Measurements from ENCODE around the gene AGTRAP.

Gene AGTRAP

DNA sequence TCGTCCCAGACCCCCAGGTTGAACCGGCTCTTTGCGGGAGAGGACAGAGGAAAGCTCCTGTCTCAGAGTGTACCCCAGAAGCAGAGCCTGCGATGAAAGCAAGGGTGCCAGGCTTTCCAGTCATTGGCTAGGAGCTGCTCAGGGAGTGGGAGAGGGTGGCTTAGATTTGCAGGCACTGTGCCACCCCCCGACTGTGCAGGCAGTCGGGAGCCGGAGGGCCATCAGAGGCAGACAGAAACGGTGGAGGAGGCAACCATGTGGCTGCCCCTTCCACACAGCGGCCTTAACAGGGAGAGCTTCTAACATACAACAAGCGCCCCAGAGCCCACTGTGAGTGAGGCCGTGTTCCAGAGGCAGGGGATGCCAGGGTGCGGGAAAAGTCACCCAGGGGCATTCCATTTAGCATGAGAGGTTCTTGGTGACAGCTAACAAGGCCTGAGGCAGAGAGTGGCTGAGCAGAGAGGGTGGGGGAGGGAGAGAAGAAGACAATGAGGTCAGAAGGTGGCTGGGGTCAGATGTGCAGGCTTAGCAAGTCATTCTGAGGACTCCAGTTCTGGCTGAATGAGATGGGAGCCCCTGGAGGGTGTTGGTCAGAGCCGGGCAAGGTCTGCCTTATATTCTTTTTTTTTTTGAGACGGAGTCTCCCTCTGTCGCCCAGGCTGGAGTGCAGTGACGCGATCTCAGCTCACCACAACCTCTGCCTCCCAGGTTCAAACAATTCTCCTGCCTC, 16.6 kb downstream of the AGTRAP start:
- 0 out of 2 replicates have a peak, but pooled peaks cover 3% of the 10 kb centered on the region for H3K4me1 ChIP-seq (ENCODE audit: insufficient read depth, low read length)
- peaks cover 30% of the 10 kb centered on the region for H3K36me3 ChIP-seq (ENCODE audit: insufficient read depth, low read depth, low read length)
- no peak overlapping the region for H3K27ac ChIP-seq (ENCODE audit: low read length)
- H3K4me3 ChIP-seq (ENCODE audit: low read length): no peak overlapping the region
- H3K9ac ChIP-seq (ENCODE audit: low read depth, low read length): no peak overlapping the region
- no peaks in the 10 kb centered on the region for H3K9me3 ChIP-seq (ENCODE audit: insufficient read depth, low read depth, low read length)
- no peaks in the 10 kb centered on the region for H3K27me3 ChIP-seq (ENCODE audit: insufficient read depth, low read length)

DNA sequence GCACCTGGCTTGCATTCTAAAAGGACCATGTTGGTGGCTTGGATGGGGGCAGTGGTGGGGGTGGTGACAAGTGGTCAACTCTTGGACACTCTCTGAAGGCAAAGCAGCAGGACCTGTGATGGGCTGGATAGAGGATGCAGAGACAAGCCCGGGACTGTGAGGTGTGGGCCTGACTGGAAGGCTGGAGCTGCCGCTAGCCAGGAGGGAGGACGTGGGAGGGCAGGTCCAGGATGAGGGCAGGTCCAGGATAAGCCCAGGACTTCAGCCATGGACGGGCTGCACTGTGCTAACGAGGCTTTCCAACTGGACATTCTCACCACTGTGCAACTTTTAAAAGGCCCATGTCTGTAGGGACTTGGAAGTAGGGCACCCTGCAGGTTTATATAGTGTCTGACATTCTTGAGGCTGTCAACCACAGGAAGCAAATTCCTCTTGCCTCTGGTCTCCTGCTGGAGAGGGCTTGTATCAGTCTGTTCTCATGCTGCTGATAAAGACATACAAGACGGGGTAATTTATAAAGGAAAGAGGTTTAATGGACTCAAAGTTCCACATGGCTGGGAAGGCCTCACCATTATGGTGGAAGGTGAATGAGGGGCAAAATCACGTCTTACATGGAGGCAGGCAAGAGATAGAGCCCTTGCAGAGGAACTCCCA, 17.7 kb downstream of the AGTRAP start:
- Histone ChIP-seq H3K4me1 (ENCODE audit: insufficient read depth, low read length) (0 out of 2 replicates have a peak, but pooled peaks cover 3% of the 10 kb centered on the region), H3K9ac (ENCODE audit: low read depth, low read length) (no peak overlapping the region), H3K36me3 (ENCODE audit: insufficient read depth, low read depth, low read length) (peaks cover 23% of the 10 kb centered on the region)

DNA sequence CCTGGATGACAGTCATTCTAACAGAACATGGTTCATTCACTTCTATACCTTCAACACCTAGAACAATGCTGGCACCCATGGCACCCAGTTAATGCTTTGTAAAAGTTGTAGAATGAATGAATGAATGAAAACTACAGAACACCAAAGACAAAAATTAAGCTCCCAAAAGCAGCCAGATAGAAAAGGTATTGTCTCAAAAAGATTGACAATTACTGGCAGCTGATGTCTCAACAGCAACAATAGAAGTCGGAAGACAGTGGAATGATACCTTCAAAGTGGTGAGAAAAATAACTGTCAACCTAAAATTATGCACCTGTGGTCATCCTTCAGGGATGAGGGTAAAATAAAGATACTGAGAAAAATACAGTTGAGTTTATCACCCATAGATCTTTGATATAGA, 21.1 kb downstream of the AGTRAP start:
- 0 out of 2 replicates have a peak, but pooled peaks cover 3% of the 10 kb centered on the region for H3K4me1 ChIP-seq (ENCODE audit: insufficient read depth, low read length)
- no peaks in the 10 kb centered on the region for H3K36me3 ChIP-seq (ENCODE audit: insufficient read depth, low read depth, low read length)
- H3K9ac ChIP-seq (ENCODE audit: low read depth, low read length): no peak overlapping the region
- H3K27ac ChIP-seq (ENCODE audit: low read length): no peak overlapping the region
- no peaks in the 10 kb centered on the region for H3K9me3 ChIP-seq (ENCODE audit: insufficient read depth, low read depth, low read length)
- H3K4me3 ChIP-seq (ENCODE audit: low read length): no peak overlapping the region
- peaks cover 24% of the 10 kb centered on the region for H3K27me3 ChIP-seq (ENCODE audit: insufficient read depth, low read length)

More for the DNA sequence above, 17.7 kb downstream of the AGTRAP start:
- no peaks in the 10 kb centered on the region for H3K27me3 ChIP-seq (ENCODE audit: insufficient read depth, low read length)
- H3K4me3 ChIP-seq (ENCODE audit: low read length): no peak overlapping the region
- no peaks in the 10 kb centered on the region for H3K9me3 ChIP-seq (ENCODE audit: insufficient read depth, low read depth, low read length)
- no peak overlapping the region for H3K27ac ChIP-seq (ENCODE audit: low read length)

DNA sequence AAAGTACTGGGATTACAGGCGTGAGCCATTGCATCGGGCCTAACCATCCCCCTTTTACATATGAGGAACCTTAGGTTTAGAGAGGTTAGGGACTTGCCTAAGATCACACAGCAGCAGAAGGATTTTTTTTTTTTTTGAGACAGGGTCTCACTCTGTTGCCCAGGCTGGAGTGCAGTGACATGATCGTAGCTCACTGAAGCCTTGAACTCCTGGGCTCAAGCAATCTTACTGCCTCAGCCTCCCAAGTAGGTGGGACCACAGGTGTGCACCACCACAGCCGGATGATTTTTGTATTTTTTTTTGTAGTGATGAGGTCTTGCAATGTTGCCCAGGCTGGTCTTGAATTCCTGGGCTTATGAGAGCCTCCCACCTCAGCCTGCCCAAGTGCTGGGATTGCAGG, 23.9 kb downstream of the AGTRAP start:
- Histone ChIP-seq H3K27ac (ENCODE audit: low read length) (no peak overlapping the region), H3K4me3 (ENCODE audit: low read length) (no peak overlapping the region)

DNA sequence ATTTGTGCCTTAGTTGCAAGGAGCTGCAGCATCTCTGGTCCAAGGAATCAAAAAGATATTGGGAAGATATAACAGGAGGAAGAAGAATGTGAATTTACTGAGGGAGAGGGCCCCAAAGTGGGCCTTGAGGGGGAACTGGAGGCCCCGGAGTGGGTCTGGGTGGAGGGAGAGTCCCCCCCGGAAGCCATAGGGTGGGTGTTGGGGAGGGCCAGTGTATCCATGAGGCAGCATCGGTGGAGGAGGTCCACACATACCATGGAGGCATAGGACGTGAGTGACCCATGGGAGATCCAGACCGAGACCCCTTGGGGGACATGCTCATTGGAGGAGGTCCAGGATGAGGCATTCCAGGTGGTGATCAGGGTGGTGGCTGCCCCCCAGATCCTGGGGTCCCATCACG, 25.3 kb downstream of the AGTRAP start:
- H3K9ac ChIP-seq (ENCODE audit: low read depth, low read length): no peak overlapping the region
- H3K9me3 ChIP-seq (ENCODE audit: insufficient read depth, low read depth, low read length): no peaks in the 10 kb centered on the region
- H3K4me3 ChIP-seq (ENCODE audit: low read length): no peak overlapping the region
- H3K36me3 ChIP-seq (ENCODE audit: insufficient read depth, low read depth, low read length): no peaks in the 10 kb centered on the region
- H3K4me1 ChIP-seq (ENCODE audit: insufficient read depth, low read length): no peaks in the 10 kb centered on the region
- H3K27ac ChIP-seq (ENCODE audit: low read length): no peak overlapping the region
- peaks cover 46% of the 10 kb centered on the region for H3K27me3 ChIP-seq (ENCODE audit: insufficient read depth, low read length)

More for the DNA sequence above, 23.9 kb downstream of the AGTRAP start:
- Histone ChIP-seq H3K27me3 (ENCODE audit: insufficient read depth, low read length) (peaks cover 46% of the 10 kb centered on the region), H3K9ac (ENCODE audit: low read depth, low read length) (no peak overlapping the region), H3K4me1 (ENCODE audit: insufficient read depth, low read length) (no peaks in the 10 kb centered on the region), H3K9me3 (ENCODE audit: insufficient read depth, low read depth, low read length) (no peaks in the 10 kb centered on the region), H3K36me3 (ENCODE audit: insufficient read depth, low read depth, low read length) (no peaks in the 10 kb centered on the region)

DNA sequence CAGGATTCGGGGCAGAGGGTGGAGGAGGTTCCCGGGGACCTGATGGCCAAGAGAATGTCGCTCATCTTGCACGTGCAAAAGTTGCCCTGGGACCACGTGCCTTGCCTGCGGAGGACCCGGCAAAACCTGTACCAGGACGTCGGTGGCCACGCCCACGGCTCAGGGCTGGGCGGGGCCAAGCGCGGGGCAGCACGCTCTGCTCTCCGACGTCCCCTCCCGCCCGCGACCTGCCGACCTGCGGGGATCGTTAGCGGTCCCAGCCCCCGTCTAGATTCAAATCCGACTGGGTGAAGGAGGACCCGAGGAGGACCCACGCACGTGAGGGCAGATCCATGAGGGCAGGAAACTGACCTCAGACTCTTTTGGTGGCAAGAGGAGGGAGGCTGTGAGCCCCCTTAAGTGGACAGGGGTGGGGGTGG, 26.1 kb downstream of the AGTRAP start, which contains the start of gene C1orf167:
Gene C1orf167, plus strand, starts transcription at position 206 of the 419 bp plus-strand sequence. CDS start 2,208 bp downstream, outside the sequence.
- H3K4me3 ChIP-seq (ENCODE audit: low read length): peak within 1 kb of the TSS; percentile 30; the same call in 1 of the 2 replicates
- peaks cover 46% of the 10 kb centered on the region for H3K27me3 ChIP-seq (ENCODE audit: insufficient read depth, low read length)
- no peaks in the 10 kb centered on the region for H3K4me1 ChIP-seq (ENCODE audit: insufficient read depth, low read length)
- no peak within 1 kb of the TSS for H3K9ac ChIP-seq (ENCODE audit: low read depth, low read length)
- no peaks in the 10 kb centered on the region for H3K36me3 ChIP-seq (ENCODE audit: insufficient read depth, low read depth, low read length)
- H3K27ac ChIP-seq (ENCODE audit: low read length): no peak within 1 kb of the TSS
- H3K9me3 ChIP-seq (ENCODE audit: insufficient read depth, low read depth, low read length): no peaks in the 10 kb centered on the region

DNA sequence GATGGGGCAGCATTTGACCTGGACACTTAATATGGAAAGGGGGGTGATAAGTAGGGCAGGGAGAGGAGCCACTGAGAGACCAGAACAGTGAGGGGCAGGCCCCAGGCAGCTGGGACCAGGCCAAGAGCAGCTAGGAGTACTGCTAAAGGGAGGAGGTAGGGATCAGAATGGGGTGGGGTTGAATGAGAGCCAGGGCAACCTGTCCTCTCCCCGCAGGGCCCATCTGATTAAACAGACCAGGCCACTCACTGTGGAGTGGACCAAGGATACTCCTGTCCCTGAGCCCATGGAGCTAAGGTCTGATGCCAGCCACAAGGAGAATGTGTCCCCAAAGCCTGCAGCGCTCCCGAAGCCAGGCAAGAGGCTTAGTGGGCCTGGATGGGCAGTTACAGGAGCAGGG, 28.2 kb downstream of the AGTRAP start:
- Histone ChIP-seq H3K27ac (ENCODE audit: low read length) (no peak overlapping the region), H3K27me3 (ENCODE audit: insufficient read depth, low read length) (peaks cover 46% of the 10 kb centered on the region), H3K9ac (ENCODE audit: low read depth, low read length) (no peak overlapping the region), H3K36me3 (ENCODE audit: insufficient read depth, low read depth, low read length) (no peaks in the 10 kb centered on the region), H3K4me3 (ENCODE audit: low read length) (no peak overlapping the region), H3K4me1 (ENCODE audit: insufficient read depth, low read length) (no peaks in the 10 kb centered on the region), H3K9me3 (ENCODE audit: insufficient read depth, low read depth, low read length) (no peaks in the 10 kb centered on the region)

DNA sequence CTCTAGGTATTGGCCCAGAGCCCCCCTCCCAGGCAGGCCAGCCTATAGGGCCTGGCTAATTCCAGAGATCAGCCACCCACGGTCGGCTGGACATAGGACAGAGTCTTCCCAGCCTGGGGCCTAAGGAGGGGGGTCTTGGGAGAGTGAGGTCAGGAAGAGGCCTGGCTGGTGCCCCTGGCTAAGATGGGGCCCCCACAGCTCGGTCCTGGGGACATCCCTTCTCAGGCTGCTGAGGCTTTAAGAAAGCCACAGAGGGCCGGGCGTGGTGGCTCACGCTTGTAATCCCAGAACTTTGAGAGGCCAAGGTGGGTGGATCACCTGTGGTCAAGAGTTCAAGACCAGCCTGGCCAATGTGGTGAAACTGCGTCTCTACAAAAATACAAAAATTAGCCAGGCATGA, 28.6 kb downstream of the AGTRAP start:
- H3K27ac ChIP-seq (ENCODE audit: low read length): no peak overlapping the region
- H3K9me3 ChIP-seq (ENCODE audit: insufficient read depth, low read depth, low read length): no peaks in the 10 kb centered on the region
- peaks cover 46% of the 10 kb centered on the region for H3K27me3 ChIP-seq (ENCODE audit: insufficient read depth, low read length)
- H3K9ac ChIP-seq (ENCODE audit: low read depth, low read length): no peak overlapping the region
- no peaks in the 10 kb centered on the region for H3K36me3 ChIP-seq (ENCODE audit: insufficient read depth, low read depth, low read length)
- H3K4me1 ChIP-seq (ENCODE audit: insufficient read depth, low read length): no peaks in the 10 kb centered on the region
- H3K4me3 ChIP-seq (ENCODE audit: low read length): no peak overlapping the region

DNA sequence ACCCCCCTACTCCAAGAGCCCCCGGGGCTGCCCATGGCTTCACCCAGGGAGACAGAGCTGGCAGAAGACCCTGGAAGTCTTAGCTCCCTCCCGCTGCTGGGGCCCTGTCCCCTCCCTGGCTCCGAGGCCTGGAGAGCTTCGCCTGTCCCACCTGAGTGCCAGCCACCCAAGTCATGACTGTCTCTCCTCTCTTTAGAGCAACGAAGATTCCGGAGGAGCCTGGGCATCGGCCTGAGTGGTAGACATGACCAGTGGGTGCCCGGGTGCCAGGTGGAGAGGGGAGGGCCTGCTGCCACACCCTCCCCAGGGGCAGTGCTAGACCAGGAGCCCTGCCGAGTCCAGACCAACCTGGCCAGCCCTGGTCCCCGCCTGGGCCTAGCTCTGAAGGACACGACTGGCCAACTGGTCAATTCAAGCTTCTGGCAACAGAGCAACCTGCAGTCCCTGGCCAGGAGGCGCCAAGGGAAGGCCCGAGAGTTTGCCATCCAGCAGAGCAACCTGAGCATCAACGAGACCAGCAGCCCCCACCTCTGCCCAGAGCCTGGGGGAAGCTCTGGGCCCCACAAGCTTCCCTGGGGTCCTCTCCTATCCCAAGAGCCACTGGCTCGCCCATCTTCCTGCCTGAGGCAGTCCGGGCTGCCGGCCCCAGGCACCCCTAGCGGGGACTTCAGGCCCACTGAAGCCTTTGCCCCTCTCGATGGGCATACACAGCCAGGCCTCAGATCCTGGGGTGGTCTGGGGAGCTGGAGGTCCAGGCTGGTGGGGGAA, 29.9 kb downstream of the AGTRAP start:
- no peak overlapping the region for H3K9ac ChIP-seq (ENCODE audit: low read depth, low read length)
- no peak overlapping the region for H3K4me3 ChIP-seq (ENCODE audit: low read length)
- no peaks in the 10 kb centered on the region for H3K36me3 ChIP-seq (ENCODE audit: insufficient read depth, low read depth, low read length)
- no peaks in the 10 kb centered on the region for H3K4me1 ChIP-seq (ENCODE audit: insufficient read depth, low read length)
- H3K9me3 ChIP-seq (ENCODE audit: insufficient read depth, low read depth, low read length): no peaks in the 10 kb centered on the region
- H3K27me3 ChIP-seq (ENCODE audit: insufficient read depth, low read length): peaks cover 34% of the 10 kb centered on the region
- no peak overlapping the region for H3K27ac ChIP-seq (ENCODE audit: low read length)

DNA sequence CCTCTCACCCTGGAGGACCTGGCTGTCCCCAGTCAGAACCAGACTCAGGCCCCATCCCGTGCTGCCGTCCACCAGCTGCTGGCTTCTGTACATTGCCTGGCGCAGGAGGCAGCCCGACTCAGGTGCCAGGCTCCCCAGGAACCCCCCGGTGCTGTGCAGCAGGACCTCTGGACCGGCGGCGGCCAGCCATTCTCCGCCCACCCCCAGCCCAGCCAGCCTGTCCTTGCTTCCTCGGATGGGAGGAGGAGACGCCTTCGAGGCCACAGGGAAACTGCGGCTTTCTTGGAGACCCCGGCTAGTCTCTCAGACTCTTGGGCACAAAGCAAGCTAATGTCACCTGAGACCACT, 30.5 kb downstream of the AGTRAP start:
- no peaks in the 10 kb centered on the region for H3K4me1 ChIP-seq (ENCODE audit: insufficient read depth, low read length)
- H3K4me3 ChIP-seq (ENCODE audit: low read length): no peak overlapping the region
- H3K27me3 ChIP-seq (ENCODE audit: insufficient read depth, low read length): peaks cover 29% of the 10 kb centered on the region
- no peak overlapping the region for H3K27ac ChIP-seq (ENCODE audit: low read length)
- no peak overlapping the region for H3K9ac ChIP-seq (ENCODE audit: low read depth, low read length)
- no peaks in the 10 kb centered on the region for H3K36me3 ChIP-seq (ENCODE audit: insufficient read depth, low read depth, low read length)
- no peaks in the 10 kb centered on the region for H3K9me3 ChIP-seq (ENCODE audit: insufficient read depth, low read depth, low read length)

DNA sequence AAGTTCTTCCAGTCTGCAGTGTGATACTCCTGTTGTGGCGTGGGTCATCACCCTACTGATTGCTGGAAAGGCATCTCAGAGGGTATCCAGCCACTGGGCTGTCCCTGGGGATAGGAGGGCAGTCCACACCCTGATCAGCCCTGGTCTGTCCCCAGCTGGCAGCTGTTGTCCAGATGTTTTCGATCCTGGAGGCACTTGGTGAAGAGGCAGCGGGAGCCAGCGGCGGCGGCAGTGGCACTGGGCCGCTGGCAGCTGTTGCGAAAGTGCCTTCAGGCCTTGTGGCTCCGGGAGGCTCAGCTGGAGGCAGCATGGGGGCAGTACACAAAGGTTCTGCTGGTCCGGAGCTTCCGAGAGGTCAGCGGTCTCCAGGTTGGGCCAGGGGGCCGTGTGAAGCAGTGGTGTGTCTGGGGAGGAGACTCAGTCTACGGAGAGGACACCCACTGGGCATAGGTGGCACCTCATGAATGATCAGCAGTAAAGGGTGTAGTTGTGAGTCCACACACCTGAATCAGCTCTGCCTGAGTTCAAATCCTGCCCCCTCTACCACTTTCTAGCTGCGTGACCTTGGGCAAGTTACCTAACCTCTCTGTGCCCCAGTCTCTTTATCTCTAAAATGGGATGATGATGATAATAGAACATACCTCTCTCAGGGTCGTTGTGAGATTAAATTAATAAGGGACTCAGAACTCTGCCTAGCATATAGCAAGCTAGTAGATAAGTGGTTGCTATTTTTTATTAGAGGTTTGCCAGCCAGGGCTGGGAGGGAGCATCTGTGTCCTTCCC, 32.2 kb downstream of the AGTRAP start:
- Histone ChIP-seq H3K27ac (ENCODE audit: low read length) (no peak overlapping the region), H3K9ac (ENCODE audit: low read depth, low read length) (no peak overlapping the region), H3K36me3 (ENCODE audit: insufficient read depth, low read depth, low read length) (no peaks in the 10 kb centered on the region), H3K4me1 (ENCODE audit: insufficient read depth, low read length) (no peaks in the 10 kb centered on the region), H3K4me3 (ENCODE audit: low read length) (no peak overlapping the region), H3K27me3 (ENCODE audit: insufficient read depth, low read length) (peaks cover 12% of the 10 kb centered on the region), H3K9me3 (ENCODE audit: insufficient read depth, low read depth, low read length) (no peaks in the 10 kb centered on the region)

Data from iPS-20b (cell line).